HAP-1 (cell line): ENCODE data around the gene CHMP6.

Experiments
- DNase-seq, 2 experiments: peaks; one replicate each; pipeline ENCODE4 v3.0.0-alpha.2; 2016 to 2020; ENCODE audit warnings: low spot score in 2 of 2
- H3K27me3 ChIP-seq: fragments of 250-450 bp; sonication (Bioruptor Pico); 2 replicates; pipeline ENCODE4 v1.5.1; 2020; ENCODE audit warnings: low read depth, mild to moderate bottlenecking, moderate library complexity
- H3K36me3 ChIP-seq: fragments of 250-450 bp; sonication (Bioruptor Pico); replicated peaks from 2 replicates; pipeline ENCODE4 v1.5.1; 2020; ENCODE audit warnings: mild to moderate bottlenecking
- H3K4me1 ChIP-seq: fragments of 250-450 bp; sonication (Bioruptor Pico); 2 replicates; pipeline ENCODE4 v1.5.1; 2020; ENCODE audit warnings: mild to moderate bottlenecking
- H3K4me3 ChIP-seq: fragments of 250-450 bp; sonication (Bioruptor Pico); 2 replicates; pipeline ENCODE4 v1.5.1; 2020; ENCODE audit warnings: mild to moderate bottlenecking, moderate library complexity
- H3K9me3 ChIP-seq: fragments of 250-450 bp; sonication (Bioruptor Pico); 2 replicates; pipeline ENCODE4 v1.5.1; 2020; ENCODE audit warnings: mild to moderate bottlenecking, moderate library complexity
- in situ Hi-C: fragments of 300-500 bp; cut with MboI; formaldehyde crosslinking; loops from 3 replicates; pipeline ENCODE4 v1.14.3; 2020; ENCODE audit warnings: low sequenced_read_pairs, inconsistent platforms, mixed read lengths

CHMP6 gene

DNA sequence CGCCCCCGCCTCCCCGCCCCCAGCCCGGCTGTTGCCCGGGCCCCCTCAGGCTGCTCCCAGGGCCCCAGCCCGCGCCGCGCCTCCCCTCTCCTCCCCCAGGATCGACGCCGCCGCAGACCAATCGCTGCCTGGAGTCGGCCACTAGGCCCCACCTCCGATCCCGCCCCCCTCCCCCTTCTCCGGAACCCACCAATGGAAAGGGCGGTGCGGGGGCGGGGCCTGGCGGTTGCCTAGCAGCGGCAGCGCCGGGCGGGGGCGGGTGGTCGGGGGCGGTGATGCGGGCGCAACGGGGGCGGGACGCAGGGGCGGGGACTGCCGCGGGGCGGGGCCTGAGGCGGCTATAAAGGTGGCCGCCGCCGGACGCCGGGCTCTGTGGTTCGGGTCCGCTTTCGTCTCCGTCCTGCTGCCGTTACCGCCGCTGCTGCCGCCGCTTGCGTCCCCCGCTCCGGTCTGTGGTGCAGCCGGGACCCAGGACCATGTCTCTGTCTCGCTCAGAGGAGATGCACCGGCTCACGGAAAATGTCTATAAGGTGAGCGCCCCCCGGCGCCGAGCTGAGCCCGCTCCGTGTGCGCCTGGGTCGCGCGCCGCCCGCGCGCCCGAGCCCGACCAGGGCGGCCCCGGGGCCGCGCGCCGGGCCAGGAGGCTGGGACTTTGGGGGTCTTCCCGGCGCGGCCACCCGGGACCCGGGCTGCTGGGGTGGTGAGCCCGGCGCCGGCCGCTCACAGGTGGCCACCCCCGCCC, 43.3 kb downstream of the CHMP6 start, which contains the start of gene BAIAP2:
Gene BAIAP2, plus strand, starts transcription at position 373 of the 742 bp plus-strand sequence. Its CDS starts 104 bp downstream, at position 477.
- peaks cover 13% of the 10 kb centered on the region for H3K4me1 ChIP-seq
- H3K9me3 ChIP-seq: no peaks in the 10 kb centered on the region
- in situ Hi-C loops: no loop called here
- DNase-seq: peak; percentile 87 to 99
- H3K4me3 ChIP-seq: peak within 1 kb of the TSS; percentile 51
- no peaks in the 10 kb centered on the region for H3K27me3 ChIP-seq
- H3K36me3 ChIP-seq: peaks cover 8% of the 10 kb centered on the region; the same call in 1 of the 2 replicates

- Histone ChIP-seq H3K36me3 (peaks cover 8% of the 10 kb centered on the region; the same call in 1 of the 2 replicates), H3K4me3 (peak overlapping the region; percentile 50), H3K4me1 (peaks cover 20% of the 10 kb centered on the region), H3K9me3 (no peaks in the 10 kb centered on the region), H3K27me3 (no peaks in the 10 kb centered on the region)
- in situ Hi-C loops: no loop called here
- DNase-seq: peak; percentile 33 to 55
Measured at GRCh38 chr17:81035521-81036196, 44.0 kb downstream of the CHMP6 start.

DNA sequence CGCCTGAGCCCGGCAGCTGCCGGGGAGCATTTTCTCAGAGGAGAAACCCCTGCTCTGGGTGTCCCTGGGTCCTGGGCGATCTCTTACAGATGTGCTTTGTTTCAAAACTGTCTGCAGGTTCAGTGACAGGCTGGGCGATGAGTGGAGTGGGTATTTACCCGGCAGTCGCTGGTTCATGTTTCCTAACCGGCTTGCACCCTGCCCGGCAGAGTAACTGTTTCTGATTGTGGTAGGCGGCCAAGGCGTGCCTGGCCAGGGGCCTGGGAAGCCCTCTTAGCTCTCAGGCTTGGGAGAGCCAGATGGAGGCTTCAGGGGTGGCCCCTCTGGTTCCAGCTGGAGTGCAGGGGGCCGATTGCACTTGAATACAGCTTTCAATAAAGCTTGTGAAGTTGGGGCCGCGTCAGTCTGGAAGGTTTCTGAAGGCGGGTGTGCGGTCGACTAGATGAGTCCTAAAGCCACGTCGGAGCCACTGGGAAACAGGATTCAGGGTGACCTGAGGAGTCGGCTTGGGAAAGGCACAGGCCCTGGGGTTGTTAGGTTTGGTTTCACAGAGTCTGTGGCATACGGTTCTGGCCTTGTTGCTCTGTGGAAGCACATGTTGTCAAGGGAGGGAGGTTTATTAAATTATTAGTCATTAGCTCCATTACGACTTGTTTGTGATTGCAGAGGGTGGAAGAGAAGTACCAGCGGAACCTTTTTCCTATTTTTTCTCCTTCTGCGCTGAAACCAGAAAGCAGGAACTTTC, 44.7 kb downstream of the CHMP6 start:
- no peak for DNase-seq
- no peaks in the 10 kb centered on the region for H3K27me3 ChIP-seq
- H3K36me3 ChIP-seq: peaks cover 8% of the 10 kb centered on the region; the same call in 1 of the 2 replicates
- peak overlapping the region; percentile 50 for H3K4me3 ChIP-seq
- in situ Hi-C loops: no loop called here
- no peaks in the 10 kb centered on the region for H3K9me3 ChIP-seq
- peaks cover 21% of the 10 kb centered on the region for H3K4me1 ChIP-seq

DNA sequence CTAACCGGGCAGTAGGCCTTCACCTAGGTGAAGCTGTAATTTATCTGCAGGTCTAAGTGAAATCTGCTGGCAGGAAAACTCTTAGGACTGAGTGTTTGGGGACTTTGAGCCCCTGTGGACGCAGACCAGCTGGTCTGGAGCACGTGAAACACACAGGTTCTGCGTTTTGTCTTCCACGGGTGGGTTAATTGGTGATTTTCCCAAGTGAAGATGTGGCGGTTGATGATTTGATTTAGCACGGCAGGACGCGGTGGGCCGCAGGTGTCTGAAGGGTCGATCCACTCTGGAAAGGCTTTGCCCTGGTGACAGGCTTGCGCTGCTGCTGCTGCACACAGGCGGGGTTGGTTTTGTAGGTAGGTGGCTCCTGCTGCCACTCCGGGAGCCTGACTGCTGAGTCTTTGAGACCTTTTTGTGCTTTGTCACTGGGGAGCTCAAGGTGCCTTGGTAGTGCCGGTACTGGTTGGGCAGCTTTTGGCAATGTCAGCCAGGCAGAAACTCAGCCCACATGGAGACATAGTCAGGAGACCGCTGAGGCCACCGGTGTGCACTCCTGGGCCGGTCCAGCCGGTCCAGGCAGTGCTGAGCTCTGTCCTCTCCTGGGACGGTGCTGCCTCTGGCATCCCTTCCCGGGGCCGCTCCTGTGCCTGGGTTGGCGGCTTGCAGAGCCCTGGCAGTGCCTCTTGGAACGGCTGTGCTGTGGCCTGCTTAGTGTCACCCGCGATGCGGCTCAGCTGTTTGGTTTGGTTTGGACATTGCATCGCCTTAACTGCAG, 45.6 kb downstream of the CHMP6 start:
- in situ Hi-C loops: no loop called here
- H3K36me3 ChIP-seq: peaks cover 8% of the 10 kb centered on the region; the same call in 1 of the 2 replicates
- no peaks in the 10 kb centered on the region for H3K9me3 ChIP-seq
- H3K27me3 ChIP-seq: no peaks in the 10 kb centered on the region
- H3K4me3 ChIP-seq: no peak overlapping the region; the same call in 1 of the 2 replicates
- DNase-seq: no peak
- H3K4me1 ChIP-seq: peaks cover 21% of the 10 kb centered on the region

GRCh38 chr17:81037798-81038733, 46.4 kb downstream of the CHMP6 start:
- H3K27me3 ChIP-seq: no peaks in the 10 kb centered on the region
- no peak for DNase-seq
- peaks cover 8% of the 10 kb centered on the region; the same call in 1 of the 2 replicates for H3K36me3 ChIP-seq
- H3K9me3 ChIP-seq: no peaks in the 10 kb centered on the region
- H3K4me1 ChIP-seq: peaks cover 21% of the 10 kb centered on the region
- H3K4me3 ChIP-seq: no peak overlapping the region
- in situ Hi-C loops: no loop called here

- Histone ChIP-seq H3K4me3 (no peak overlapping the region), H3K36me3 (peaks cover 8% of the 10 kb centered on the region; the same call in 1 of the 2 replicates), H3K9me3 (no peaks in the 10 kb centered on the region), H3K4me1 (peaks cover 21% of the 10 kb centered on the region), H3K27me3 (no peaks in the 10 kb centered on the region)
- in situ Hi-C loops: no loop called here
- DNase-seq: no peak
Measured at GRCh38 chr17:81039096-81039495, 47.5 kb downstream of the CHMP6 start.

DNA sequence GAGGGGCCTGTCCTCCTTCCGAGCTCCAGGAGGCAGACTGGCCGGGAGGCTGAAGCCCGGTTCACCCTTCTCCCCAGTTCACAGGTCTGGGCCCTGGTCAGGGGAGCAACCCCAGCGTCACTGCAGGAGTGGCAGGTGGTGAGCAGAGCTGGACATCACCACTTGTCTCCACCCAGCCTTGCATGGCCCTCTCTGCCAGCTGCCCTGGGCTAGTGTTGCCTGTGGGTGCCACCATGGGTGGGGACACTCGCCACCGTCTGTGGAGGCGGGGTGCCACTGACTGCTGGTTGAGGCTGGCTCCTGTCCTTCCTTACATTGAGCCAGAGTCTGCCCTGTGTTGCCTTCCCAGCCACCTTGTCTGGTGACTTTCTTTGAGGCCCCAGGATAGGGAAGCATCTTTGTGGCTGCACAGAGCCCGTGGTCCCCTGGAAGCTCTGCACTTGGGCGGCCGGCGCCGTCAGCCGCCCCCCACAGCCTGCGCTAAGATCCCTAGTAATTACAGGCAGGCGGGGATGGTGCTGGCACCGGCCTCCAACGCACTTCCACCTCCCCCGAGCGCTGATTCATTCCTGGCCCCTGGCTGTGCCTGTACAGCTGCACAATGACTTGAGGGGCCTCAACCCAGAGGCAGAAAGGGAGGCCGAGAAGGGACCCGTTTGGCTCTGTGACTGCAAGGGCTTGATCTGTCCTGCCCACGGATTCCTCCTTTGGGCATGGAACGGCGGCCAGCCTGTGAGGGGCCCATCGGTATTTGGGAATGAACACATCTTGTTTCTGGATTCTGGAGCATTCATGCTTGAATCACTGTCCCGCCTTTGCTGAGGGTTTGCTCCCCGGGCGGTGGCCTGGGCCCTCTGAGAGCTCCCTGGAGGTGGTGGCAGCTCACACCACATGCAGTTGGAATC, 48.5 kb downstream of the CHMP6 start:
- peaks cover 8% of the 10 kb centered on the region; the same call in 1 of the 2 replicates for H3K36me3 ChIP-seq
- in situ Hi-C loops: no loop called here
- H3K9me3 ChIP-seq: no peaks in the 10 kb centered on the region
- H3K4me3 ChIP-seq: no peak overlapping the region
- DNase-seq: peak; percentile 2 to 47
- H3K4me1 ChIP-seq: peaks cover 21% of the 10 kb centered on the region
- no peaks in the 10 kb centered on the region for H3K27me3 ChIP-seq

- in situ Hi-C loops: no loop called here
- peak in 1 of 2 experiments; percentile 61 for DNase-seq
- Histone ChIP-seq H3K4me3 (no peak overlapping the region), H3K27me3 (no peaks in the 10 kb centered on the region), H3K36me3 (peaks cover 8% of the 10 kb centered on the region; the same call in 1 of the 2 replicates), H3K4me1 (peaks cover 21% of the 10 kb centered on the region), H3K9me3 (no peaks in the 10 kb centered on the region)
Measured at GRCh38 chr17:81040791-81041337, 49.2 kb downstream of the CHMP6 start.

- H3K9me3 ChIP-seq: no peaks in the 10 kb centered on the region
- no peak for DNase-seq
- no peak overlapping the region for H3K4me3 ChIP-seq
- in situ Hi-C loops: no loop called here
- no peaks in the 10 kb centered on the region for H3K27me3 ChIP-seq
- peaks cover 11% of the 10 kb centered on the region for H3K4me1 ChIP-seq
- no peaks in the 10 kb centered on the region for H3K36me3 ChIP-seq
Measured at GRCh38 chr17:81042606-81043005, 51.0 kb downstream of the CHMP6 start.

GRCh38 chr17:81043319-81043724, 51.7 kb downstream of the CHMP6 start:
- in situ Hi-C loops: no loop called here
- no peaks in the 10 kb centered on the region for H3K36me3 ChIP-seq
- DNase-seq: no peak
- peaks cover 11% of the 10 kb centered on the region for H3K4me1 ChIP-seq
- no peaks in the 10 kb centered on the region for H3K27me3 ChIP-seq
- no peak overlapping the region for H3K4me3 ChIP-seq
- H3K9me3 ChIP-seq: no peaks in the 10 kb centered on the region

DNA sequence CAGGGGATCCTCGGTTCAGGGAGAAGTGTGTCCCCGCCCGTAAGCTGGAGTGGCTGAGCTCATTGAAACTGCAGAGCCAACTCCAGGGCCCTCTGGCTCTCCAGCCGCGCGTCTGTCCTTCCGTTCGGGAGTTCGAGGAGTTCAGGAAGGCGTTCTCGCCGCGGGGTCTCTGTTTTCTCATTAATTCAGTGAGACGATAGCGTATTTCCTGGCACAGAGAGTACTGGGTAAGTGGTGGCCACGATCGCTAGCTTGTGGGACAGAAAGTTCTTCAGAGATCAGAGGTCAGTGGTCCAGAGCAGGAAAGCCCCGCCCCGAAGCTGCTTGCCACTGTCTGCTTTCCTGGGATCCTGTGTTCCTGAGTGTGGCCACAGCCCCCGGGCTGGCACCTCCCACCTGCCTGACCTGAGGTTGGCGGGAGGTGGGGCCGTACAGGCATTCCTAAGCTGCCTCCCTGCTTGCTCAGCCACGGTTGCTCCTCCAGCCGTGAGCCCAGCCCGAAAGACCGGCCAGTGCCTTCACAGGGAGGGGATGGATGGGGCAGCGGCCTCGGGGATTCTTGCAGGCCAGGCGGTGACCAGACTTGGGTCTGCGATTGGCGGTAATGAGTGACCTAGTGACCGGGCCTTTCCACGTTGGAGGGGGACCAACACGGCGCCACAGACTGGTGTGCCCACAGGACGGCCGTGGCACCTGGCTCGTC, 52.2 kb downstream of the CHMP6 start:
- H3K4me1 ChIP-seq: peaks cover 11% of the 10 kb centered on the region
- no peak for DNase-seq
- H3K27me3 ChIP-seq: no peaks in the 10 kb centered on the region
- in situ Hi-C loops: no loop called here
- no peak overlapping the region for H3K4me3 ChIP-seq
- H3K9me3 ChIP-seq: no peaks in the 10 kb centered on the region
- H3K36me3 ChIP-seq: no peaks in the 10 kb centered on the region
